GM12878 (cell line): ENCODE results near the gene SLC12A3. TPM values are rescaled to one million over a fixed set of nuclear protein-coding genes. Genes with fewer than 3 reads are reported as not detected.

Experiments
- ATAC-seq: fragments of 200-7000 bp; cut with Tn5 transposase; 3 replicates; pipeline ENCODE4 v1.9.1; 2020; ENCODE audit warnings: mild to moderate bottlenecking, moderate library complexity
- BruUV-seq: library from RNA; stranded (reverse); fragments of 400-500 nt; replicated peaks from 2 replicates; lab custom pipeline; 2021; lab: Mats Ljungman, UMichigan
- CTCF ChIA-PET: fragments of 300-600 bp; sonication (Branson Sonifier 250); formaldehyde crosslinking; extraction: SDS; loops from one replicate; lab custom pipeline; 2021; ENCODE audit warnings: inconsistent platforms; lab: Yijun Ruan, JAX
- POLR2A ChIA-PET: fragments of 350-600 bp; formaldehyde crosslinking; extraction: SDS; loops from one replicate; lab custom pipeline; 2021; ENCODE audit warnings: inconsistent platforms; lab: Charles Lee
- RAD21 ChIA-PET: fragments of 300-600 bp; sonication (Branson Sonifier 250); formaldehyde crosslinking; loops from one replicate; lab custom pipeline; 2023; ENCODE audit warnings: antibody characterized with exemption; ENCODE audit not compliant: unreplicated experiment; lab: Charles Lee
- SMC1A ChIA-PET: fragments of 300-600 bp; sonication (Branson Sonifier 250); formaldehyde crosslinking; loops from one replicate; lab custom pipeline; 2023; ENCODE audit not compliant: unreplicated experiment, uncharacterized antibody; lab: Charles Lee
- DNase-seq: peaks from one replicate; pipeline ENCODE4 v3.0.0-alpha.2; 2011; ENCODE audit warnings: low read depth, low spot score
- FAIRE-seq: peaks from 3 replicates; lab custom pipeline; 2011; peaks lifted over from hg19 to GRCh38; lab: Jason Lieb, UNC
- H2AFZ ChIP-seq: 2 replicates; pipeline ENCODE4 v1.6.0; 2011; ENCODE audit warnings: low read depth, low read length, control low read depth; ENCODE audit not compliant: control insufficient read depth
- H3K27ac ChIP-seq: 2 replicates; pipeline ENCODE4 v1.5.1; 2011; ENCODE audit warnings: control low read depth; ENCODE audit not compliant: control insufficient read depth, insufficient read depth
- H3K27me3 ChIP-seq, 2 experiments: replicated peaks in 1 of 2; 2 replicates each; pipeline versions ENCODE4 v1.6.0 to v1.6.1; 2011; ENCODE audit warnings: low read length in 1 of 2; ENCODE audit not compliant: control insufficient read depth in 2 of 2, insufficient read depth in 2 of 2
- H3K36me3 ChIP-seq, 2 experiments: 2 replicates each; pipeline ENCODE4 v1.5.1; 2011; ENCODE audit warnings: low read length in 1 of 2; ENCODE audit not compliant: control insufficient read depth in 2 of 2, insufficient read depth in 2 of 2
- H3K4me1 ChIP-seq: 2 replicates; pipeline ENCODE4 v1.6.1; 2011; ENCODE audit warnings: mild to moderate bottlenecking, low read length, moderate library complexity, mixed read lengths; ENCODE audit not compliant: control insufficient read depth, insufficient read depth
- H3K4me2 ChIP-seq: 2 replicates; pipeline ENCODE4 v1.6.0; 2011; ENCODE audit warnings: control low read depth; ENCODE audit not compliant: control insufficient read depth, insufficient read depth
- H3K4me3 ChIP-seq: fragments of 200-600 bp; sonication (generic); 2 replicates; pipeline ENCODE4 v1.5.1; 2016
- H3K79me2 ChIP-seq: 2 replicates; pipeline ENCODE4 v1.6.0; 2011; ENCODE audit warnings: low read length; ENCODE audit not compliant: control insufficient read depth, insufficient read depth
- H3K9ac ChIP-seq: 2 replicates; pipeline ENCODE4 v1.8.0; 2011; ENCODE audit warnings: low read length, control low read depth, mixed read lengths; ENCODE audit not compliant: control insufficient read depth, insufficient read depth
- H3K9me3 ChIP-seq: replicated peaks from 3 replicates; pipeline ENCODE4 v1.5.1; 2011; ENCODE audit warnings: mild to moderate bottlenecking, low read length; ENCODE audit not compliant: control insufficient read depth, insufficient read depth
- H4K20me1 ChIP-seq: 2 replicates; pipeline ENCODE4 v1.6.0; 2011; ENCODE audit not compliant: control insufficient read depth, insufficient read depth
- BACH1 ChIP-seq: fragments of 450-650 bp; IDR thresholded peaks from 2 replicates; pipeline ENCODE4 v1.6.1; 2017; ENCODE audit warnings: mild to moderate bottlenecking, borderline replicate concordance
- EGR1 ChIP-seq, 2 experiments: IDR thresholded peaks; 1 replicate in 1 of 2; 2 replicates in 1 of 2; pipeline ENCODE4 v1.6.1; 2011 to 2012; ENCODE audit warnings: low read depth in 2 of 2, low read length in 2 of 2, borderline replicate concordance in 1 of 2, mild to moderate bottlenecking in 1 of 2, moderate library complexity in 1 of 2
- EZH2 ChIP-seq: IDR thresholded peaks from 2 replicates; pipeline ENCODE4 v1.6.1; 2012; ENCODE audit warnings: low read depth, mild to moderate bottlenecking, control low read depth, inconsistent platforms, low read length, borderline replicate concordance; ENCODE audit not compliant: control insufficient read depth
- SPI1 ChIP-seq: IDR thresholded peaks from 2 replicates; pipeline ENCODE4 v1.6.1; 2011; ENCODE audit warnings: low read depth, mild to moderate bottlenecking, low read length, moderate library complexity, borderline replicate concordance; ENCODE audit not compliant: insufficient read depth
- WGBS: methylation state at CpG from one replicate; pipeline ENCODE4 v1.1.6; 2016; ENCODE audit warnings: low lambda C conversion rate; ENCODE audit not compliant: insufficient replicate concordance, insufficient coverage; ENCODE audit errors: missing lambda C conversion rate; 5-methylcytosine and 5-hydroxymethylcytosine counted together
- in situ Hi-C: fragments of 300-500 bp; cut with MboI; formaldehyde crosslinking; loops from 9 replicates; pipeline ENCODE4 v1.14.3; 2018; ENCODE audit warnings: mixed read lengths
- intact Hi-C: fragments of 100-400 bp; cut with micrococcal nuclease; formaldehyde crosslinking; loops from one replicate; pipeline ENCODE4 v1.14.2; 2022; ENCODE audit not compliant: unreplicated experiment
- polyA plus RNA-seq, 11 experiments: library from polyadenylated mRNA; depleted of rRNA in 4 of 11; unstranded in 6 of 11; stranded (reverse) in 5 of 11; fragments of >200 nt; fragmentation: Nextera tagmentation in 4 of 11; fragmentation: Illumina TruSeq in 1 of 11; extraction: Ambion mirVana in 4 of 11; extraction: Trizol in 1 of 11; gene quantifications; 1 replicate in 1 of 11; 2 replicates in 10 of 11; pipeline versions ENCODE4 v1.2.1 to v1.2.3, GENCODE V29; 2011 to 2016; ENCODE audit warnings: inconsistent platforms in 2 of 11, missing spikeins in 2 of 11, low read depth in 1 of 11
- total RNA-seq, 4 experiments: library from RNA; depleted of rRNA in 3 of 4; stranded (reverse); fragments of >200 nt in 3 of 4; fragmentation: Illumina TruSeq in 1 of 4; extraction: Trizol in 1 of 4; gene quantifications; 2 replicates each; pipeline versions ENCODE4 v1.2.1 to v1.2.3, GENCODE V29; 2013 to 2021
- TF ChIP-seq, protein P1 (sequence below): fragments of 450-650 bp; conservative IDR thresholded peaks from 2 replicates; pipeline ENCODE4 v1.6.1; 2017; ENCODE audit warnings: mild to moderate bottlenecking, moderate library complexity

The SLC12A3 gene
- total and polyA plus RNA-seq, 10 of the 15 experiments (the other 5 are each of a cell fraction or from before 2014, with no cell fraction given), result 0.05 to 6.3 (median 3.1) TPM

DNA sequence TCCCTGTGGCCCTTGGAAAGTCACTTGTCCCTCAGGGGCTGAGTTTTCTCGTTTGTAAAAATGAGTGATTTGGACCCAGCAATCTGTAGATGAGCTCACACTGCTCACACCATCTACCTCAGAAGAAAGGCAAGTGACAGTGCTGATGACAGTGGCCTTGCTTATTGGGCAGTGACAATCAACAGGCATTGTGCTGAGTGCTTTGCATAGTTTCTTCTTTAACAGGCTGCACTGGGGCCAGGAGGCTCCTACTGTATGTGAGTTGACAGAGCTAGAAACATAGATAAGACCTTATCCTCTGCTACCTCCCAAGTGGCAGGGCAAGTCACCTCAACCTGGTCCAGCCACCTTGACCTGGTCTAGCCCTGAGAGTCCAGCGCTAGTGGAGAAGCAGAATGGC lies 29.7 kb upstream of the SLC12A3 start (continued):
- TF ChIP-seq, protein P1, sequence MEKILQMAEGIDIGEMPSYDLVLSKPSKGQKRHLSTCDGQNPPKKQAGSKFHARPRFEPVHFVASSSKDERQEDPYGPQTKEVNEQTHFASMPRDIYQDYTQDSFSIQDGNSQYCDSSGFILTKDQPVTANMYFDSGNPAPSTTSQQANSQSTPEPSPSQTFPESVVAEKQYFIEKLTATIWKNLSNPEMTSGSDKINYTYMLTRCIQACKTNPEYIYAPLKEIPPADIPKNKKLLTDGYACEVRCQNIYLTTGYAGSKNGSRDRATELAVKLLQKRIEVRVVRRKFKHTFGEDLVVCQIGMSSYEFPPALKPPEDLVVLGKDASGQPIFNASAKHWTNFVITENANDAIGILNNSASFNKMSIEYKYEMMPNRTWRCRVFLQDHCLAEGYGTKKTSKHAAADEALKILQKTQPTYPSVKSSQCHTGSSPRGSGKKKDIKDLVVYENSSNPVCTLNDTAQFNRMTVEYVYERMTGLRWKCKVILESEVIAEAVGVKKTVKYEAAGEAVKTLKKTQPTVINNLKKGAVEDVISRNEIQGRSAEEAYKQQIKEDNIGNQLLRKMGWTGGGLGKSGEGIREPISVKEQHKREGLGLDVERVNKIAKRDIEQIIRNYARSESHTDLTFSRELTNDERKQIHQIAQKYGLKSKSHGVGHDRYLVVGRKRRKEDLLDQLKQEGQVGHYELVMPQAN, result no peak
- no peak for TF ChIP-seq EZH2
- TF ChIP-seq, all 136 proteins: peak for 0

- ChIA-PET POLR2A (no interaction called here), SMC1A (interaction anchor here (1.1 kb wide), 1 partner anchor 135 kb away, joined by 3 read pairs; no protein-coding TSS in a partner anchor), CTCF (interaction anchor here (1.0 kb wide), 1 partner anchor 10 kb away, joined by 3 read pairs; no protein-coding TSS in a partner anchor), RAD21 (no interaction called here)
- Histone ChIP-seq H3K27me3 (no peaks in the 10 kb centered on the region), H3K36me3 (peaks cover 14 to 20% of the 10 kb centered on the region in 2 experiments; a peak in 3 of 4 replicates), H3K4me3 (no peak overlapping the region), H3K27ac (no peak overlapping the region), H3K79me2 (no peaks in the 10 kb centered on the region), H3K4me2 (no peak overlapping the region), H3K4me1 (no peaks in the 10 kb centered on the region), H2AFZ (no peak overlapping the region), H3K9ac (no peak overlapping the region), H3K9me3 (no peaks in the 10 kb centered on the region), H4K20me1 (no peaks in the 10 kb centered on the region)
- ATAC-seq (no peak), DNase-seq (no peak), FAIRE-seq (no peak)
- in situ Hi-C loops (no loop called here), intact Hi-C loops (no loop called here)
- BruUV-seq, result no TSS peak
- WGBS, result 96% methylated on average over 5 of the region's 5 CpGs
- TF ChIP-seq BACH1 (no peak), SPI1 (0 out of 2 replicates have a peak, but pooled peaks have one; percentile 22), EGR1 (IDR thresholded peaks at IDR 0.05; ENCODE audit: borderline replicate concordance in 1 of 2, low read depth in 2 of 2, low read length in 2 of 2) (no peak)
Measured at GRCh38 chr16:56836410-56837230, 28.4 kb upstream of the SLC12A3 start.
